GM12874 (cell line): Measurements from ENCODE around the gene PALLD.

Source experiments
- TF ChIP-seq, protein P1 (sequence below): IDR thresholded peaks from 2 replicates; pipeline ENCODE4 v1.5.1; 2011; ENCODE audit warnings: low read depth, mild to moderate bottlenecking, control low read depth, low read length, moderate library complexity; ENCODE audit not compliant: insufficient read depth

PALLD gene

GRCh38 chr4:168601899-168602298 is 105.0 kb downstream of the PALLD start:
- TF ChIP-seq, protein P1, sequence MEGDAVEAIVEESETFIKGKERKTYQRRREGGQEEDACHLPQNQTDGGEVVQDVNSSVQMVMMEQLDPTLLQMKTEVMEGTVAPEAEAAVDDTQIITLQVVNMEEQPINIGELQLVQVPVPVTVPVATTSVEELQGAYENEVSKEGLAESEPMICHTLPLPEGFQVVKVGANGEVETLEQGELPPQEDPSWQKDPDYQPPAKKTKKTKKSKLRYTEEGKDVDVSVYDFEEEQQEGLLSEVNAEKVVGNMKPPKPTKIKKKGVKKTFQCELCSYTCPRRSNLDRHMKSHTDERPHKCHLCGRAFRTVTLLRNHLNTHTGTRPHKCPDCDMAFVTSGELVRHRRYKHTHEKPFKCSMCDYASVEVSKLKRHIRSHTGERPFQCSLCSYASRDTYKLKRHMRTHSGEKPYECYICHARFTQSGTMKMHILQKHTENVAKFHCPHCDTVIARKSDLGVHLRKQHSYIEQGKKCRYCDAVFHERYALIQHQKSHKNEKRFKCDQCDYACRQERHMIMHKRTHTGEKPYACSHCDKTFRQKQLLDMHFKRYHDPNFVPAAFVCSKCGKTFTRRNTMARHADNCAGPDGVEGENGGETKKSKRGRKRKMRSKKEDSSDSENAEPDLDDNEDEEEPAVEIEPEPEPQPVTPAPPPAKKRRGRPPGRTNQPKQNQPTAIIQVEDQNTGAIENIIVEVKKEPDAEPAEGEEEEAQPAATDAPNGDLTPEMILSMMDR: no peak

GRCh38 chr4:168604496-168605373 is 107.9 kb downstream of the PALLD start:
- TF ChIP-seq, protein P1: no peak

DNA sequence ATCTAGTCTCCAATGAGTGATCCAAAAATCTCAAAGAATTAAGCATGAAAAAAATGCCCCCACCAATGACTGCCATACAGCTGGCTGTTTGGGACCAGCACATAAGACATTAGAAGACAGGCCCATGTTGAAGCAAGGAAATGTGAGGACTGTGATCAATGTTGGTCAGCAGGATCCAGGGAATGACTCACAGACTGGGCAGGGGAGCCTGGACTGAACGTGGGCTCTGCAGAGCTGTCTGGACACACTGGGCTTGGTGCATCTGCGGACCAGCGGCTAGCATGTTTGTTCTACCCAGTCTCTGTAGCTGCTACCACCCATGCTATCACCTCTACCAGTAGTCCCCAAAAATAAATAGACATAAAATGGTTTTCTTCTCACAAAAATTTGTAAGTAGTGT is 108.6 kb downstream of the PALLD start:
- TF ChIP-seq, protein P1: no peak

- TF ChIP-seq, protein P1: no peak
Measured at GRCh38 chr4:168607215-168607614, 110.4 kb downstream of the PALLD start.

DNA sequence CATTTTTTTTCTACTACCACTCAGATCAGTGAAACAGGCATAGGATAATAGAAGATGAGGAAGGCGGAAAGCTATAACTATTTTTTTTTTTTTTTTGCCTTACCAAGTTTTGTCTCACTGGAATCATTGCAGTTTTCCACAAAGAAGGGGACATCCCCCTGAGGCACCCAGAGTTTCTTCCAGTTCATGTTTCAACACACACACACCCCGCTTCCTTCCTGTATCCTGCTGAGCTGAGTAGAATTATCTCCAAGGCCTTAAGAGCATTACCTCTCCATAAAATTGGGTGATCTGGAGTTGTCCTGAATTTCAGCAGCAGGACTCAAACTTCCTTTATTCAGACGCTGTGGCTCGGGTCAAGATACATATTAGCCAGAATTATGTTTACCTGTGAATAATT is 111.9 kb downstream of the PALLD start:
- TF ChIP-seq, protein P1: no peak

- TF ChIP-seq, protein P1: no peak
Measured at GRCh38 chr4:168609369-168609768, 112.5 kb downstream of the PALLD start.

- TF ChIP-seq, protein P1: no peak
Measured at GRCh38 chr4:168610911-168611530, 114.2 kb downstream of the PALLD start.
